Right renal pelvis (tissue), 4 donors: ENCODE measurements around the gene WRAP53. TPM values are rescaled to one million over a fixed set of nuclear protein-coding genes. Genes with fewer than 3 reads are reported as not detected.

Experiments
- DNase-seq, 4 donors: peaks; one replicate each; pipeline ENCODE4 v3.0.0-alpha.2; 2013; ENCODE audit warnings: low read depth in 4 of 4, low spot score in 3 of 4, missing footprints in 1 of 4
- polyA plus RNA-seq, 4 donors: library from polyadenylated mRNA; unstranded; fragments of 120-200 nt; gene quantifications; one replicate each; pipeline ENCODE4 v1.2.1, GENCODE V29; 2013; ENCODE audit not compliant: insufficient read length in 4 of 4

WRAP53 gene
- polyA plus RNA-seq, 4 donors, result 12.7 to 16.3 (median 14.2) TPM

- DNase-seq, result no peak
These were observed 19.2 kb downstream of the WRAP53 start for GRCh38 chr17:7707446-7707845.

DNA sequence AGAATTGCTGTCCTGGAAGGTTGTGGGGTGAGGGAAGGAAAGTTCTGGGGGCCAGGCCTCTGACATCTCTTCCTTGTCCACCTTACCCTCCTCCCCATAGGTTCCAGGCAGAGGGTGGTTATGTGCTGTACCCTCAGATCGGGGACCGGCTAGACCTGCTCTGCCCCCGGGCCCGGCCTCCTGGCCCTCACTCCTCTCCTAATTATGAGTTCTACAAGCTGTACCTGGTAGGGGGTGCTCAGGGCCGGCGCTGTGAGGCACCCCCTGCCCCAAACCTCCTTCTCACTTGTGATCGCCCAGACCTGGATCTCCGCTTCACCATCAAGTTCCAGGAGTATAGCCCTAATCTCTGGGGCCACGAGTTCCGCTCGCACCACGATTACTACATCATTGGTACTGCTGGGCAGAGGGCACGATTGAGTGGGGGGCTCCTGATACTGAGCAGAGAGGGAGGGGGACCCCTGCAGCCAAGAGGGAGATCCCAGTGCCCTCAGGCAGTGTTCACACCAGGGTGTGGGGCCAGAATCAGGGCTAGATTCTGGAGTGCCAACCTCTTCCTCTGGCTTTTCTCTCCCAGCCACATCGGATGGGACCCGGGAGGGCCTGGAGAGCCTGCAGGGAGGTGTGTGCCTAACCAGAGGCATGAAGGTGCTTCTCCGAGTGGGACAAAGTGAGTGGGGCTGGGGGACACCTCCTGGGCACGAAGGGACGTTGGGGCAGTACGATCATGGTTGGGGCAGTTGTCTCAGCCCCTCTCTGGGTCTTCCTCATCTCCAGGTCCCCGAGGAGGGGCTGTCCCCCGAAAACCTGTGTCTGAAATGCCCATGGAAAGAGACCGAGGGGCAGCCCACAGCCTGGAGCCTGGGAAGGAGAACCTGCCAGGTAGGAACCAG, 19.8 kb downstream of the WRAP53 start:
- DNase-seq, result no peak

GRCh38 chr17:7709031-7709430, 20.8 kb downstream of the WRAP53 start:
- DNase-seq, result no peak

- no peak for DNase-seq
These were observed 22.0 kb downstream of the WRAP53 start for GRCh38 chr17:7710301-7710700.

DNA sequence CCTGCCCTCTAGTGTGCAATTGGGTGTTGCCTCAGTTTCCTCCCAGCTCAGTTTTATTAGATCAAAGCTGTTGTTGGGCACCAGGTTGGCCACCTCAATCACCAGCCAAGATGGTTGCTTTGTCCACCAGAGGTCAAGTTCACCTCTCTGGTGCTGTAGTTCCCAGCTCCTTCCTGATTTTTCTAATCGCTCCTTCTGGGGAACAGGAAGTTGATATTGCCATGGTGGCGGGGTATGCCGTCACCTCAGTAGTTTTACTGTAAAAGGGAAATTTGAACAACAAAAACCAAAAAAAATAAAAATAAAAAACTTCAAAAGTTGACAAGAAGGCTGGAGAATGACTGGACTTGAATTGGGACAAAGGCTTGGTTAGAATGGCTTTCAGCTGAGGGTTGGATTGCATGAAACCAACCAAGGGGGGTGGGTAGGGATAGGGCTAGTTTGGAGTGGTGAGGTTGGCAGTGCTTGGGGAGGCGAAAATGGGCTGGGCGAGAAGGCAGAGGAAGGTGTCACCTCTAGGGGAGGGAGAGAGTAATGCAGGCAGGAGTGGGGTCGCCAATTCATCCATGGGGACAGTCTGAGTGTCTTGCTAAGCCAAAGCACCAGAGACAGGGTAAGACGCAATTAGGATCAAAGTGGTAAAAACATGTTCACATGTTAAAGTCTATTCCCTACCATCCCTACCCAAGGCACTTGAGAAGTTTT, 22.9 kb downstream of the WRAP53 start:
- no peak for DNase-seq

DNA sequence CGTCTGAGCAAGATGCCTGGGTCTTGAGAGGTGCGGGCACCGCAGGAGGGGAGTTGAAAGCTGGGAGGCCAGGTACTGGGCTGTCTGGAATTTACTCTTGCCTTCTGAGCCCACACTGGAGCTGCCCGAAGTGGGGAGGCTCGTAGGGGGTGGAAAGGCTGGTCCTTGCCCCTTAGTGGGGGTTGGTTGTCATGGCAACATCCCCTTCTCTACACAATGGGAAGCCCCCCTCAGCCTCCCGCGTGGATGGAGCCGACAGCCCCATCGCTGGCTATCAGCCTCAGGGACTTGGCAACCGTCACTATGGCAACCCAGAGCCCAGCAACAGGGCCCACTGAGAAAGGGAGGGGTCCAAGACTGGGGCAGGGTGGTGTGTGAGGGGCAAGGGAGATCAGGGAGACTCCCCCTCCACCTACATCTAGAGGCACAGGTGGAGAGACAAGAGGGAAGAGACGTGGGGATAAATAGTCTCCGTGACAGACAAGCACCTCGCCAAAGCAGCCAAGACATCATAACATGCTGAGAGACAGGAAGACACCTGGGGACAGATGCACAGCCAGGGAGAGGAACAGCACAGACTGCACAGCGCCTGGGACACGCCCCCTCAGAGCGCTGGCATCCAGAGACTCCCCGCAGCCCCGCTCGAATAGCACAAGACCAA, 24.0 kb downstream of the WRAP53 start:
- no peak for DNase-seq

DNA sequence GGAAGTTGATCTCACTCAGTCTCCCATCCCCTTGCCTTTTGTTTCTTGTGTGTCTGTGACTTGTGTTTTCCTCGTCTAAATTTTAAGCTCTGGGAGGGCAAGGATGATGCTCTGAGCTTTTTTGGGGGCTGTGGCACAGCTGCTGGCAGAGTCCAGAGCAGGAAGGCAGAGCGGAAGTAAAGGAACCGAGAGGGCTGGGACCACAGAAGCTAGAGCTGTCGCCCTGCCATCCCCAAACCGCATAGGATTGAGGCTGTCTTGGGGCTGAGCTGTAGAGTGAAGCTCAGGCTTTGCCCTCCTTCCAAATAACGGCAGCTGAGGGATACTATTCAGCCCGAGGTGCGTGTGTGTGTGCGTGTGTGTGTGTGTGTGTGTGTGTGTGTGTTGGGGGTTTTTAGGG, 25.5 kb downstream of the WRAP53 start:
- DNase-seq, result no peak

DNA sequence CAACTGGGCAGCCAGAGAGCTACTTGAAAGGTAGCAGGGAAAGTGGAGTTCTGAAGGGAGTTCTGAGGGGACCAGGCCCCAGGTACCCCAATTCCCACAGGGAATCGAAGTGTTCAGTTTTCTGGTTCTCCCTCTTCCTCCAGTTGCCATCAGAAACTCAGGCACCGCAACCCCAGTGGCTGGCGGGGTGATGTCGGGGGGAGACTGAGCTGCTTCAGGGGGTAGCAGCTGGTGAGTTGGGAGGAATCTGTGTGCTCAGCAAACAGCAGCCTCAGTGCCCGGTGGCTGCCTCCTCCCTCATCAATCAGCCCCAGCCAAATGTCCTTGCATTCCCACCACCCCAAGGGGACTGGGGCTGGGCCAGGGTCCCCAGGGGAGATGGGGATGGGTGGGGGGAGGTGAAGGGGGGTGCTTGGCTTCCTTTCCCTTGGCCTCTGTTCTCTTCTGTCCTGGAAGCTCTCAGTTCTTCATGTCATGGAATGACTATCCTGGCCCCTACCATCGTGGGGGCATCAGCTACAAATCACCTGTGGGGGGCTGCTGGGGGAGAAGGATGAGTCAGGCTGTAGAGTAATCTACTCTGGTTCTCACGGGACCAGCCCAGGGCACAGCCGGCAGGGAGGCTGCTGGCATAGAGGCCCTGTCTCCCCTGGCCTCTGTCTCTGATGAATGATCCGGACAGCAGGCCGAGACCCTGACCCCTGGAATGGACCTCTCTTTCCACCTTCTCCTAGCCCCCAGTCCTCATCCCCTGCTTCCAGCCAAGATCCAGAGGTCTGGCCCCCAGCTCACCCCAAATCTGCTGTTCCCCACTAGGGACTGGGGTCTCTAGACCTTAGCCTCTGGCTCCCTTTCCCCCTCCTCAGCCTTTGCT, 26.7 kb downstream of the WRAP53 start:
- DNase-seq, result no peak

DNA sequence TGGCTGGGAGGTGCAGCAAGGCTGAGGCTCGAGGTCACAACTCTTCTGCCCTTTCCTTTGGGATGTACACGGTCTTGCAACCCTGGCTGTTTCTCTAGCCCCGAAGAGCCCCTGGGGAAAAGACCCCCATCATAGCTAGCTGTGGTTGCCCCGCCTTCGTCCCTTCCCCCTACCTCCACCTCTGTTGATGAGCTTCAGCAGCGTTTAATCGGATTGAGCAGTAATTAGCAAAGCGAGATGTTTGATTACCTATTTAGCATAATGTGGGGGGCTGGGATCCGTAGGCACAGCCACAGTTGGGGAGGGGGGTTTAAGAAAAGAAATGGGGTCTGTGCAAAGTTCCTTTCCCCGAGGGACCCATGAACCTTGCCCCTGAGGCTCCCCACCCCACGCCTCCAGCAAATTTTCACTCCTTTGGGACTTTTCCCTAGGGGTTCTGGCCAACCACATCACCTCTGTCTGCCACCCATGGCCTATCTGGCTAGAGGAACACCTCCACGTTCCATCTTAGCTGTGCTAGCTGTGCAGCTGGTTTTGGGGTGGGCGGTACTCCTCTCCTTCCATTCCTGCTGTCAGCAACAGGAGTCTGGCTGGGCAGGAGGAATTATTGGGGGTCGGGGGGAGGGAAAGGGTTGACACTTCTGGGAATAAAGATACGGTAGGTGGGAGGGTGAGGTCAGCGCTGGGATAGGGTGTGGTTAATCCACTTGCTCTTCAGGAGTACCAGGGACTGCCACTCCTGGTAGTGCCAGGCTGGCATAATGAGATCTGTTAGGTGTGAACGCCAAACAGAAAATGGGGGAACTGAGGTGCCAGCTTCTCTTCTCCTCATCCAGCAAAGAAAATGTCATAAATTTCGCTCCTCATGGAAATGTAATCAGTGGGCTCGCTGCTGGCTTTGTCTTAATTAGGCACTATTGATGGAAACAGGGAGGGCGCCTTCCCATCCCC, 27.9 kb downstream of the WRAP53 start:
- no peak for DNase-seq

DNA sequence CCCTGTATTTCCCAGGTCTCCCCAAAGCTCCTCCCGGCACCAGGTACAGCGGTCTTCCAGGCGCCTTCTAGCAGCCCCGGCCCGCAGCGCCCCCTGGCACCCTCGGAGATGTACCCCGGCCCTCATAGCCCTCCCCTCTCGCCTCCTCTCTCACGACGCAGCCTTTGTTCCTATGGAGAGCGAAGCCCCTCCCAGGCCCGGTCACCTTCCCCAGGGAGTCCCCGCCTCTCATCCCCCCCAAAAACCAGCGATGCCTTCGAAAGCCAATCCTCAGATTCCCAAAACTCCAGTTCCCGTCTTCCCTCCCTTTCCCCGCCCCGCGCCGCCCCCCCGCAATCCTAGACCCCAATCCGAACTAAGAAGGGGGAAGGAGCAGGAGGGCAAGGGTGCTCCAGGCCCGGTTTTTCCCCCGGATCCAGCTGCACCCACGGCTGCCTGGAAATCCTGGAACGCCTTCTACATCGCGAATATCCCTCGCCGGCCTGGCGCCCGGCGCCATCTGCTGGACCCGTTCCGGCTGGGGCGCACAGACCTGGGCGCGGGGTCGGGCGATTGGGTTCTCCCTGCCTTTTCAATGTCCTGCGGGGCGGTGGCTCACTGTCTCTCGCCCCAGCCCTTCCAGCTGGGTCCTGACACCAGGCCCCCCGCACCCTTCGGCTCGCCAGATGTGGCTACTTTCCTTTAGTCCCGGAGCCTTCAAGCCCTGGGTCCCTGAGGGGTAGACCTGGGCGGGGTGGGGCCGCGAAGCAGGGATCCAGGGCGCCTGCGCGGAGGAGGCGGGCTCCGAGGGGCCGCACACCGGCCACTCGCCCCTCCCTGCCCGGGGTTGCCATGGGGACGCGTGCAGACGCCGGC, 28.9 kb downstream of the WRAP53 start, which contains the start of gene DNAH2:
DNAH2 (plus strand) TSS at position 844 of the 855 bp plus-strand sequence. CDS start 1,991 bp downstream, outside the sequence.
- peak; percentile 83 to 92 (median 87) for DNase-seq

- no peak for DNase-seq
These were observed 29.6 kb downstream of the WRAP53 start for GRCh38 chr17:7717756-7718350.

DNA sequence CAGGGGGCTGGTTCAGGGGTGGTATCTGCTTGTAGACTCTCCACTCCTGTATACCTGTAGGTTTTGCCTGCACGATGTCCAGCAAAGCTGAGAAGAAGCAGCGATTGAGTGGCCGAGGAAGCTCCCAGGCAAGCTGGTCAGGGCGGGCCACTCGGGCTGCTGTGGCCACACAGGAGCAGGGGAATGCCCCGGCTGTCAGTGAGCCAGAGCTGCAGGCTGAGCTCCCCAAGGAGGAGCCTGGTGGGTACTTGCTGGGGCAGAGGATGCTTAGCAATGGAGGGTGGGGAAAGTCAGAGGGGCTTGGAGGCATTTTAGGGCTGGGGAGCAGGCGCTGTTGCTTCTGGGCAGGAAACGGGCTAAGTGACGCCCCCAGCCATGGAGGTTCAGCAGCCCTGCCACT, 31.4 kb downstream of the WRAP53 start:
- DNase-seq, result no peak

- DNase-seq, result no peak
These were observed 31.8 kb downstream of the WRAP53 start for GRCh38 chr17:7720125-7720524.

DNA sequence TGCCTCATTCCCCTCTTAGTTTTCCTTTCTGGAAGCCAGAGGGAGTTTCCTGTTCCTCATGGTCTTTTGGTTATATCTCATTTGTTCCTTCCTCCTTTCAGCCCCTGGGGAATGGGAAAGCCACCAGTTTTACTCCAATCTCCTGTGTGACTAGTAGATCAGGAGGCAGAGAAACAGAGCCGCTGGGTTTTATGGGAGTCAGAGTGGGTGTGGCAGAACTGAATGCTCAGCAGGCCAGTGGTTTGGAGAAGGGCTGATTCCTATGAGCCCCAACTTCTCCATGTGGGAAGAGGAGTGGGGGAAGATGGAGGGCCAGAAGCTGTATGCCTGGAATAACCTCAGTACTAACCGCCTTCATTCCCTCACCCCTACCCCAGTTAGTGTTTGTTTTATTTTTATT, 33.3 kb downstream of the WRAP53 start:
- no peak for DNase-seq

DNA sequence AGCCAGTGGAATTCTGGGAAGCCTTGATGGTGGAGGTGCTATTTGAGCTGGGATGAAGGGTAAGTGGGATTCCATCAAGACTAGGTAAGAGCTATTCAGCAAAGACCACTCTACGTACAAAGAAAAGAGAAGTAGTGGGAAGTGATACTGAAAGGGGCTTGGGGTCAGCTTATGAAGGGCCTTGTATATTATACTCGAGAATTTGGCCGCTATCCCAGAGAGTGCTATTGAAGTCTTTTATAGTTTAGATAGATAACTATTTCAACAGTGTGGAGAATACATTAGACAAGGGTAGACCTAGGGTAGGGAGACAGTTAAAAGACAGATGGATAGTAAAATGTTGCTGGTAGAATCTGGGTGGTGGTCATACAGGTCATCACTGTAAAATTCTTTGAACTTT, 39.6 kb downstream of the WRAP53 start:
- no peak for DNase-seq

- DNase-seq, result no peak
These were observed 41.5 kb downstream of the WRAP53 start for GRCh38 chr17:7729816-7730215.

DNA sequence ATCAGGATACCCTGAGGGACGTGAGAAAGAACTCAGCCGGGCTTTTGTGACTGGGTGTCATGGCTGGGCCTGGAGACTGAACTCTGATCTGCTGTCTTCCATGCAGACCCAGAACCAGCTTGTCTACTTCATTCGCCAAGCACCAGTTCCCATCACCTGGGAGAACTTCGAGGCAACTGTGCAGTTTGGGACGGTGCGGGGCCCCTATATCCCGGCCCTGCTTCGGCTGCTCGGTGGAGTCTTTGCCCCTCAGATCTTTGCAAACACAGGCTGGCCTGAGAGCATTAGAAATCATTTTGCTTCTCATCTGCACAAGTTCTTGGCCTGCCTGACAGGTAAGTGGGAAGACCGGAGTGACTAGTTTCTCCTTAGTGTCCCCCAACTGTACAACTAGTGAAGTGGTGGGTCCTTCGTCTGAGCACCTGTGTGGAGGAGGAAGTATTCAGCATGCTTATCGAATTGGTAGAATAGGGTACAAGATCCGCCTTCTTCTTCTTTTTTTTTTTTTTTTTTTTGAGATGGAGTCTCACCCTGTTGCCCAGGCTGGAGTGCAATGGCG, 44.8 kb downstream of the WRAP53 start:
- no peak for DNase-seq

DNA sequence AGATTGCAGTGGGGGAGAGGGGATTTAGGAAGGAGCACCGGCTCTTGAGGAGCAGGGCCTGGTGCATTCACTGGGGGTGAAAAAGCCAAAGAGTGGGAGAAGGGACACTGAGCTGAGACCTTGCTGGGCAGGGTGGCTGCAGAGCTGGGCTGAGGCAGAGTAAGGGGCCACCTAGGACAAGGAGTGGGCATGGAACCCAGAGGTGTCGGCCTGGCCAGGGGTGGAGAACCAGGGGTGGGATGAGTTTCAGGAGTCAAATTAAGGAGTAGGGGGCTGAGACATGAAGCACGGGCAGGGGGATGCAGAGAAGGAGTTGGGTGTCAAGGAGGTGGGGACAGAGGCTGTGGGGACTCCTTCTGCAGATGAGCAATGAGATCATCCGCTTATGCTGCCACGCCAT, 49.3 kb downstream of the WRAP53 start:
- no peak for DNase-seq
